ENCODE data around the gene RMI1. TPM values are rescaled to one million over a fixed set of nuclear protein-coding genes. Genes with fewer than 3 reads are reported as not detected.
A peak's percentile ranks its signal among the peaks of the same experiment; 100 is the strongest.

RMI1 gene
- total and polyA plus RNA-seq, 10 of the 15 experiments (the other 5 are each of a cell fraction or from before 2014, with no cell fraction given), result 3.6 to 34.1 (median 16.1) TPM

DNA sequence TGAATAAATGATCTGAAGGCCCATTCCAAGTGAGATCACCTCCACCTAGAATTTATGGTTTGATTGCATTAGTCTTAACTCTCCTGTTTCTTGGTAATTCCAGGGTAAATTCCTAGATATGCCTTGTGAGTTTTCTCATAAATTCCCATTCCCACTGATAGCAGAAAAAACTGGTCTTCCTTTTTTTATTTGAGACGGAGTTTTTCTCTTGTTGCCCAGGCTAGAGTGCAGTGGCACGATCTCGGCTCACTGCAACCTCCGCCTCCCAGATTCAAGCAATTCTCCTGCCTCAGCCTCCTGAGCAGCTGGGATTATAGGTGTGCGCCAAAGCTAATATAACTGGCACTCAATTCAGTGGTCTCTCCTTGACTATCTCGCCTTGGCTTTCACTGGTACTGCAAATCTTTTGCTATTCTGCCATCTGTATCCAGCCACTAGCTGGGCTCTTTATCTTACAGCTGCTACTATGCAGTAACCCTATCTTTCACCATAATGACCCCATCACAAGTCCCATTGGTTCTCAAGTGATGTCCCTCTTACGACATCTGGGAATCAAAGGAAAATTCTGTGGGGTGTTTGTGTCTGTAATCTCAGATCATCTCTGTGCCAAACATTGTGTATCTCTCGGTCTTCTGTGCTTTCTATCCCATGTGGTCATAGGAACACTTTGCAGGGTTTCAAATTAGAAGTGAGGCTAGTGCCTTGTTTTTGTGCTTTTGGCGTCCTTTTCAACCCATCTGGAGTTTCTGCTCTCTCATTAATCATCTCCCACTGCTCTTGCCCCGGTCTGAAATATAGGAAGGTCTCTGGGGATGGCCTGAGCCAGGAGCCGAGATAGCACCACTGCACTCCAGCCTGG lies 15.0 kb upstream of the RMI1 start:
- ChIA-PET SMC1A (ENCODE audit: uncharacterized antibody, unreplicated experiment) (interaction anchor here (1.6 kb wide), 1 partner anchor 12 kb away, joined by 3 read pairs; no protein-coding TSS in a partner anchor), CTCF (no interaction called here), RAD21 (ENCODE audit: unreplicated experiment) (interaction anchor here (0.6 kb wide), 1 partner anchor 295 kb away, joined by 3 read pairs; no protein-coding TSS in a partner anchor), POLR2A (no interaction called here)
- ATAC-seq (peak; percentile 44), FAIRE-seq (no peak), DNase-seq (ENCODE audit: low read depth, low spot score) (no peak)
- Histone ChIP-seq H3K9me3 (replicated peaks; ENCODE audit: control insufficient read depth, insufficient read depth, low read length) (no peaks in the 10 kb centered on the region), H3K4me2 (ENCODE audit: control insufficient read depth, insufficient read depth) (no peak overlapping the region), H3K36me3 (ENCODE audit: control insufficient read depth in 2 of 2, insufficient read depth in 2 of 2, low read length in 1 of 2) (peaks cover 0 to 19% of the 10 kb centered on the region in 2 experiments; a peak in 3 of 4 replicates), H3K27ac (ENCODE audit: control insufficient read depth, insufficient read depth) (no peak overlapping the region), H3K79me2 (ENCODE audit: control insufficient read depth, insufficient read depth, low read length) (no peaks in the 10 kb centered on the region), H3K27me3 (replicated peaks in 1 of 2; ENCODE audit: control insufficient read depth in 2 of 2, insufficient read depth in 2 of 2, low read length in 1 of 2) (no peaks in the 10 kb centered on the region), H3K9ac (ENCODE audit: control insufficient read depth, insufficient read depth, low read length) (no peak overlapping the region), H3K4me1 (ENCODE audit: control insufficient read depth, insufficient read depth, low read length) (no peaks in the 10 kb centered on the region), H3K4me3 (no peak overlapping the region), H2AFZ (ENCODE audit: control insufficient read depth, low read depth, low read length) (no peak overlapping the region), H4K20me1 (ENCODE audit: control insufficient read depth, insufficient read depth) (no peaks in the 10 kb centered on the region; the same call in 1 of the 2 replicates)
- 66% methylated on average over 11 of the region's 11 CpGs for WGBS (ENCODE audit: insufficient coverage, insufficient replicate concordance, low lambda C conversion rate, missing lambda C conversion rate)
- in situ Hi-C loops (cut with MboI) (no loop called here), intact Hi-C loops (cut with micrococcal nuclease; ENCODE audit: unreplicated experiment) (no loop called here)
- no TSS peak for BruUV-seq (replicated peaks)
- no peak for TF ChIP-seq NFXL1 (IDR thresholded peaks at IDR 0.05; ENCODE audit: borderline replicate concordance)
- no peak for TF ChIP-seq SREBF2 (IDR thresholded peaks at IDR 0.05; ENCODE audit: low read length)
- no peak for TF ChIP-seq EGR1 (IDR thresholded peaks at IDR 0.05; ENCODE audit: borderline replicate concordance in 1 of 2, low read depth in 2 of 2, low read length in 2 of 2)
- TF ChIP-seq, protein P1, sequence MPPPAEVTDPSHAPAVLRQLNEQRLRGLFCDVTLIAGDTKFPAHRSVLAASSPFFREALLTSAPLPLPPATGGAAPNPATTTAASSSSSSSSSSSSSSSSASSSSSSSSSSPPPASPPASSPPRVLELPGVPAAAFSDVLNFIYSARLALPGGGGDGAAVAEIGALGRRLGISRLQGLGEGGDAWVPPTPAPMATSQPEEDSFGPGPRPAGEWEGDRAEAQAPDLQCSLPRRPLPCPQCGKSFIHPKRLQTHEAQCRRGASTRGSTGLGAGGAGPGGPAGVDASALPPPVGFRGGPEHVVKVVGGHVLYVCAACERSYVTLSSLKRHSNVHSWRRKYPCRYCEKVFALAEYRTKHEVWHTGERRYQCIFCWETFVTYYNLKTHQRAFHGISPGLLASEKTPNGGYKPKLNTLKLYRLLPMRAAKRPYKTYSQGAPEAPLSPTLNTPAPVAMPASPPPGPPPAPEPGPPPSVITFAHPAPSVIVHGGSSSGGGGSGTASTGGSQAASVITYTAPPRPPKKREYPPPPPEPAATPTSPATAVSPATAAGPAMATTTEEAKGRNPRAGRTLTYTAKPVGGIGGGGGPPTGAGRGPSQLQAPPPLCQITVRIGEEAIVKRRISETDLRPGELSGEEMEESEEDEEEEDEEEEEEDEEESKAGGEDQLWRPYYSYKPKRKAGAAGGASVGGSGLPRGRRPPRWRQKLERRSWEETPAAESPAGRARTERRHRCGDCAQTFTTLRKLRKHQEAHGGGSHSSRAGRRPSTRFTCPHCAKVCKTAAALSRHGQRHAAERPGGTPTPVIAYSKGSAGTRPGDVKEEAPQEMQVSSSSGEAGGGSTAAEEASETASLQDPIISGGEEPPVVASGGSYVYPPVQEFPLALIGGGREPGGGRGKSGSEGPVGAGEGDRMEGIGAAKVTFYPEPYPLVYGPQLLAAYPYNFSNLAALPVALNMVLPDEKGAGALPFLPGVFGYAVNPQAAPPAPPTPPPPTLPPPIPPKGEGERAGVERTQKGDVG (CRISPR knock-in tag; IDR thresholded peaks at IDR 0.05), result no peak
- TF ChIP-seq, protein P2, sequence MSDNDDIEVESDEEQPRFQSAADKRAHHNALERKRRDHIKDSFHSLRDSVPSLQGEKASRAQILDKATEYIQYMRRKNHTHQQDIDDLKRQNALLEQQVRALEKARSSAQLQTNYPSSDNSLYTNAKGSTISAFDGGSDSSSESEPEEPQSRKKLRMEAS (IDR thresholded peaks at IDR 0.05; ENCODE audit: low read depth, low read length), result no peak
- TF ChIP-seq KLF5 (IDR thresholded peaks at IDR 0.05; ENCODE audit: partially characterized antibody), result no peak
- TF ChIP-seq PML (IDR thresholded peaks at IDR 0.05; ENCODE audit: low read length), result peak; percentile 64
- no peak for TF ChIP-seq MXI1 (IDR thresholded peaks at IDR 0.05; ENCODE audit: low read depth, low read length)
- TF ChIP-seq, protein P3, sequence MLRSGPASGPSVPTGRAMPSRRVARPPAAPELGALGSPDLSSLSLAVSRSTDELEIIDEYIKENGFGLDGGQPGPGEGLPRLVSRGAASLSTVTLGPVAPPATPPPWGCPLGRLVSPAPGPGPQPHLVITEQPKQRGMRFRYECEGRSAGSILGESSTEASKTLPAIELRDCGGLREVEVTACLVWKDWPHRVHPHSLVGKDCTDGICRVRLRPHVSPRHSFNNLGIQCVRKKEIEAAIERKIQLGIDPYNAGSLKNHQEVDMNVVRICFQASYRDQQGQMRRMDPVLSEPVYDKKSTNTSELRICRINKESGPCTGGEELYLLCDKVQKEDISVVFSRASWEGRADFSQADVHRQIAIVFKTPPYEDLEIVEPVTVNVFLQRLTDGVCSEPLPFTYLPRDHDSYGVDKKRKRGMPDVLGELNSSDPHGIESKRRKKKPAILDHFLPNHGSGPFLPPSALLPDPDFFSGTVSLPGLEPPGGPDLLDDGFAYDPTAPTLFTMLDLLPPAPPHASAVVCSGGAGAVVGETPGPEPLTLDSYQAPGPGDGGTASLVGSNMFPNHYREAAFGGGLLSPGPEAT (IDR thresholded peaks at IDR 0.05; ENCODE audit: low read depth), result no peak
- TF ChIP-seq E2F4 (IDR thresholded peaks at IDR 0.05; ENCODE audit: low read depth, low read length), result no peak
- TF ChIP-seq CBFB (IDR thresholded peaks at IDR 0.05; ENCODE audit: low read depth), result 0 out of 2 replicates have a peak, but pooled peaks have one; percentile 29
- no peak for TF ChIP-seq NR2F1 (conservative IDR thresholded peaks at IDR 0.05)
- TF ChIP-seq POLR2AphosphoS5 (IDR thresholded peaks at IDR 0.05; ENCODE audit: low read length), result peak; percentile 77
- TF ChIP-seq, protein P4, sequence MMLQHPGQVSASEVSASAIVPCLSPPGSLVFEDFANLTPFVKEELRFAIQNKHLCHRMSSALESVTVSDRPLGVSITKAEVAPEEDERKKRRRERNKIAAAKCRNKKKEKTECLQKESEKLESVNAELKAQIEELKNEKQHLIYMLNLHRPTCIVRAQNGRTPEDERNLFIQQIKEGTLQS (IDR thresholded peaks at IDR 0.05; ENCODE audit: borderline replicate concordance, extremely low read depth, low read depth, low read length), result no peak
- TF ChIP-seq PAX5 (IDR thresholded peaks at IDR 0.05; ENCODE audit: borderline replicate concordance, low read depth, low read length), result no peak
- no peak for TF ChIP-seq FOS (IDR thresholded peaks at IDR 0.05; ENCODE audit: borderline replicate concordance, extremely low read depth, insufficient read length)
